ENCODE measurements around the gene ERCC2. TPM values are rescaled to one million over a fixed set of nuclear protein-coding genes. Genes with fewer than 3 reads are reported as not detected.

ERCC2 gene
- total and polyA plus RNA-seq, 2 experiments from 2014 or later = 19.2 to 69.1 TPM

DNA sequence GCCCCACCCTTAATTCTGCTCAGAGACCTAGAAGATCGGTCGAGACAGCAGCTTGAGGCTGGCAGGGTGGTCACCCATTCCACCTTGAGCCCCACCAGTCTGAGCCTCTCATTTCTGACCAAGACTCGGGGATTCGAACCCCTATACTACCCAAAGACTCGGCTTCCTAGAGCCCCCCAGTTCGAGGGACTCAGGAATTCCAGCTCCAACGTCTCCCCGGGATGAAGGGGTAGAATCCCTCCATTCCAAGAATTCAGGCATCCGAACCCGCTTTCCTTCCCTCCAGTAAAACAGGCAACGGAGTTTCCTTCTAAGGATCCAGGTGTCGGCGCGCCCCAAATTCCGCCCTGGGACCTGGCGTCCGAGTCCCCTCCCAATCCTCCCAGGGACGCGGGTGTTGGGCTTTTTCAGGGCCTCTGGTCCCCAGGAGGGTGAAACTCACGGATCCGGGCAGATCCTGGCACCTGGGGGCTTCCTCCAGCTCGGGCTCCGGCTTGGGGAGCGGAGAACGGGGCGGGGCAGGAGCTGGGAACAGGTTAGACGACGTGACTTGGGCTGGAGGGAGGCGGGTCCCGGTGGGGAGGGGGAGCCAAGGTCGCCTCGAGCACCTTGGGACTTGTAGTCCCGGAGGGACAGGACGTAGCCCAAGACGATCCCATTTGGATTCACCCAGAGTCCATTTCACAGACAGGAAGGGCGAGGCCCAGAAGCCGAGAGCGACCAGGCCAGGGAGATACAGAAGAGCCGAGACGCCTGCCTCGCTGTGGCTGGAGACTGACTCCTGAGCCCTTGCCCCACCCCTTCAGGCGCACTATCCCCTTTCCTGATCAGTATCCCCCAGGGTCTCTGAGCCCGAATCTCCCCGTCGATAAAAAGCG is 34.4 kb upstream of the ERCC2 start, which contains the start of gene PPP1R13L:
PPP1R13L (minus strand) TSS at position 513 of the 878 bp plus-strand sequence. CDS start 6,751 bp downstream, outside the sequence.
- Histone ChIP-seq H3K27me3 (no peaks in the 10 kb centered on the region), H3K9me3 (ENCODE audit: low read depth) (no peaks in the 10 kb centered on the region), H3K4me1 (ENCODE audit: low read depth) (peaks cover 14% of the 10 kb centered on the region), H3K4me3 (peak within 1 kb of the TSS; percentile 71), H3K36me3 (no peaks in the 10 kb centered on the region), H3K27ac (peak within 1 kb of the TSS; percentile 97)
- no peak for TF ChIP-seq CTCF (IDR thresholded peaks at IDR 0.05; ENCODE audit: low read depth, low read length)
- peak; percentile 80 to 90 for DNase-seq (ENCODE audit: low read depth in 1 of 2, low spot score in 1 of 2)

GRCh38 chr19:45403781-45404556 is 33.6 kb upstream of the ERCC2 start:
- no peaks in the 10 kb centered on the region for H3K9me3 ChIP-seq (ENCODE audit: low read depth)
- H3K4me1 ChIP-seq (ENCODE audit: low read depth) = peaks cover 14% of the 10 kb centered on the region
- H3K27ac ChIP-seq = no peak overlapping the region
- peak; percentile 55 for TF ChIP-seq CTCF (IDR thresholded peaks at IDR 0.05; ENCODE audit: low read depth, low read length)
- no peaks in the 10 kb centered on the region for H3K36me3 ChIP-seq
- no peaks in the 10 kb centered on the region for H3K27me3 ChIP-seq
- H3K4me3 ChIP-seq = peak overlapping the region; percentile 71
- peak; percentile 35 to 76 for DNase-seq (ENCODE audit: low read depth in 1 of 2, low spot score in 1 of 2)

- TF ChIP-seq CTCF (IDR thresholded peaks at IDR 0.05; ENCODE audit: low read depth, low read length) = no peak
- no peak overlapping the region for H3K4me3 ChIP-seq
- no peak for DNase-seq (ENCODE audit: low read depth in 1 of 2, low spot score in 1 of 2)
- H3K36me3 ChIP-seq = no peaks in the 10 kb centered on the region
- no peaks in the 10 kb centered on the region for H3K27me3 ChIP-seq
- H3K9me3 ChIP-seq (ENCODE audit: low read depth) = no peaks in the 10 kb centered on the region
- H3K4me1 ChIP-seq (ENCODE audit: low read depth) = peaks cover 18% of the 10 kb centered on the region
- no peak overlapping the region for H3K27ac ChIP-seq
These were observed 32.9 kb upstream of the ERCC2 start for GRCh38 chr19:45403272-45403671.

DNA sequence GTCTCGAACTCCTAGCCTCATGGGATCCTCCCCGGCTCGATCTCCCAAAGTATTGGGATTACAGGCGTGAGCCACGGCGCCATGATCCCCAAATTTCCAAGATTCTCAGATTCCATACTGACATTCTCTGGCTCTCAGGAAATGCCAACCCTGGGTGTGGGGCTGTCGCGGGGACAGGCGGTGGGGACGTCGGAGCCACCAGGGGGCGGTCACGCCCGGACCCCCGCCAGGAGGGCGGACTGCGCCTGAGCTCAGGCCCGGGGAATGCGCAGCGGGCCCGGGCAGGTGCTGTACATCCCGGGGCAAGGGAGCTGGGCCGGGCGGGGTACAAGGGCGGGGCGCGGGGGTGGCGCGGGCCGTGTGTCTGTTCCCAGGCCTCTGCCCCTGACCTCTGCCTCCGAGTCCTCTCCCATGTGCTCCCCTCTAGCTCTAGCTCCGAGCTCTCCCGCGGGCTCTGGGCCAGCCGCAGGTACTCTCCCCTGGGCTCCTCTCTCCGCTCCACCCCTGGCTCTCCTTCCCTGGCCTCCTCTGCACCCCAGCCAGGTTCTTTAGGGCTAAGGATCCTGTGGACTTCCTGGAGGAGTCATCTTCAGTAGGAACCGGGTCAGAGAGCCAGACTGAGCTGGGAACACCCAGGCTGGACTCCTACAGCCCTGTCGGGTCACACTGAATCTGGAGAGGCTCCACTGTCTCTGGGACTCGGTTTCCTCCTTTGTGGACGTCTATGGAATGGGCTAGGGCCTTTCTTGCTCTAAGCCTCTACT is 32.1 kb upstream of the ERCC2 start:
- Histone ChIP-seq H3K27ac (no peak overlapping the region), H3K4me1 (ENCODE audit: low read depth) (peaks cover 21% of the 10 kb centered on the region), H3K4me3 (no peak overlapping the region), H3K36me3 (no peaks in the 10 kb centered on the region), H3K27me3 (no peaks in the 10 kb centered on the region), H3K9me3 (ENCODE audit: low read depth) (no peaks in the 10 kb centered on the region)
- peak; percentile 53 for TF ChIP-seq CTCF (IDR thresholded peaks at IDR 0.05; ENCODE audit: low read depth, low read length)
- DNase-seq (ENCODE audit: low read depth in 1 of 2, low spot score in 1 of 2) = peak; percentile 34 to 80

GRCh38 chr19:45401815-45402214 is 31.4 kb upstream of the ERCC2 start:
- Histone ChIP-seq H3K4me3 (no peak overlapping the region), H3K27ac (no peak overlapping the region), H3K27me3 (peaks cover 3% of the 10 kb centered on the region), H3K9me3 (ENCODE audit: low read depth) (no peaks in the 10 kb centered on the region), H3K36me3 (no peaks in the 10 kb centered on the region), H3K4me1 (ENCODE audit: low read depth) (peaks cover 21% of the 10 kb centered on the region)
- TF ChIP-seq CTCF (IDR thresholded peaks at IDR 0.05; ENCODE audit: low read depth, low read length) = no peak
- no peak for DNase-seq (ENCODE audit: low read depth in 1 of 2, low spot score in 1 of 2)

All from cardiac muscle cell (in vitro differentiated cells and primary cell).